NCI-H187 treated with DMSO at 0.1 percent for 48 hours (cell line): ENCODE measurements around the gene TACR1.
"Not testable (repeated sequence)": the region's sequence is repeated elsewhere in the genome, so short reads cannot be mapped to it uniquely, and the experiment has no call there.

Experiments used
- DNase-seq: peaks from one replicate; lab custom pipeline; 2025; lab: John Stamatoyannopoulos, UW

Gene TACR1

DNA sequence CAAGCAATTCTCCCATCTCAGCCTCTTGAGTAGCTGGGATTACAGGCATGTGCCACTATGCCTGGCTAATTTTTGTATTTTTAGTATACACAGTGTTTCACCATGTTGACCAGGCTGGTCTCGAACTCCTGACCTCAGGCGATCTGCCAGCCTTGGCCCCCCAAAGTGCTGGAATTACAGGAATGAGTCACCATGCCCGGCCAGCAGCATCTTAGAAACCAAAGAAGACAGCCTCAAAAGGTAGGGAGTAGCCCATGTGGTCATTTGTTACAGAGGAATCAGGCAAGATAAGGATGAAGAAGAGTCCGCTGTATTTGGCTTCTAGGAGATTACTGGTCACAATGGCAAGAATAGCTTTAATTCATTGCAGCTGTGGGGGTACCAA lies 53.1 kb downstream of the TACR1 start:
- not testable (repeated sequence) for DNase-seq

DNA sequence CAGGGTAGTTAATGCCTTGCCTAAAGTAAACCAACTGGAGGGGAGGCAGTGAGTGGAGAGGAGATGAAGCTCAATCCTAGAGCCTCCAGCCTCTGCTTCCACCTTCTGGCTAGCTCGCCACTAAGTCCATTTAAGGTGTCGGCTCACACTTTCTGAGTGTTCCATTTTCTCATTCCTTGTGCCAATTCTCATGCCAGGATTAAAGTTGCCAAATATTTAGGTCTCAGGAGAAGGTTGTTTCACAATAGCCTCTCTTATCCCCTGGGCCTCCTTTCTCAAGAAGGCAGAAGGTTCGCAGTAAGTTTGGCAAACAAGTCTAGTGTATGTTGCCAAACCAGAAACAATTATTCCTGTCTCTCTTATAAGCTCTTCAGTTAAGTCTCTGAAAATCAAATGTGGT lies 57.2 kb downstream of the TACR1 start:
- DNase-seq = no peak

DNA sequence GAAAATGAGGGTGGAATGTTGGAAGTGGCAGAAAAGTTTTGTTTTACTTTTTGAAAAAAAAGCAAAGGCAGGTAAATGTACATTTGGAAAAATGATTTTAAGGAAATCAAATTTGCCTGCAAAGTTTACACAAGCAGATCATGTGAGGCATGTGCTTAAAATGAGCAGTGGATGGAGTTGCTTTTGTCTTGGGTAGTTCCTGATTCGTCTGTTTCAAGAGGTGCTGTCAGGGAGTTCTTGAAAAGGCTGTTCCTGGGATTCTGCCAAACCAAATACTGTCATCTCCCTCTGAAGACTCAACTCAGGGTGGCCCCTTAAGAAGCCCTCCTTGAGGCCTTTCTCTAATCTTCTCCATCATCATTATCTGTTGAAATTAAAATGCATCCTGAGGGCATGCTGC lies 59.0 kb downstream of the TACR1 start:
- DNase-seq = no peak

DNA sequence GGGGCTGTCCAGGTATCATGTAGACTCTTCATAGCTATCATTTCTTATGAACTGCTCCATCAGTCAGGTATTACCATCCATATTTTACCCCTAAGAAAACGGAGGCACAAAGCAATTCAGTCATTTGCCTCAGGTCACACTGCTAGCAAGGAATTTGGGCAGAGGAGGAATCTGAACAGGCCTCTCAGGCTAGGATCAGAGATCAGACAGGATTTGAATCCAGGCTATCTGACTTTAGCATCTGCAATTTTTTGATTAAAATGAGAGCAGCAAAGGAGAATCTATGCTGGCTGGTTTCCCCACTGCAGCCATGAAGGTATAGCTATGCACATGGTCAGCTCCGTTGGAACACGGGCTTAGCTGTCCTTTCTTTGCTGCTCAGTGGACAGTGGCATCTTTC lies 60.1 kb downstream of the TACR1 start:
- DNase-seq = no peak

DNA sequence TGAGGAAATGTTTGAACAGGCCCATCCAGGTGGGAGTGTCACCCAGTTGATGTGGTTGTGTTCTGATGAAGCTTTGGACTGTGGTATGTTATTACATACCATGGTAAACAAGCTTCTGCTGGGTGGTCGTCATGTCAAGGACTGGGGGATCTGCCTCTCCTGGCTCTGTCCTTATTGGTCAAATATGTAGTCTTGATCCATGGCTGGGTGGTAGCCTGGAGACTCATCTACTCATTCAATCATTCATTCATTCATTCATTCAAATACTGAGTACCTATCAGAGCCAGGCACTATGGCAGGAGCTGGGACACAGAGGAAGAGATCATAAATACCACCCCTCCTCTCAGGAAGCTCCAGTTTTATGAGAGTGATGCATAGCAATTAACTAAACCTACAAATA lies 60.8 kb downstream of the TACR1 start:
- no peak for DNase-seq

DNA sequence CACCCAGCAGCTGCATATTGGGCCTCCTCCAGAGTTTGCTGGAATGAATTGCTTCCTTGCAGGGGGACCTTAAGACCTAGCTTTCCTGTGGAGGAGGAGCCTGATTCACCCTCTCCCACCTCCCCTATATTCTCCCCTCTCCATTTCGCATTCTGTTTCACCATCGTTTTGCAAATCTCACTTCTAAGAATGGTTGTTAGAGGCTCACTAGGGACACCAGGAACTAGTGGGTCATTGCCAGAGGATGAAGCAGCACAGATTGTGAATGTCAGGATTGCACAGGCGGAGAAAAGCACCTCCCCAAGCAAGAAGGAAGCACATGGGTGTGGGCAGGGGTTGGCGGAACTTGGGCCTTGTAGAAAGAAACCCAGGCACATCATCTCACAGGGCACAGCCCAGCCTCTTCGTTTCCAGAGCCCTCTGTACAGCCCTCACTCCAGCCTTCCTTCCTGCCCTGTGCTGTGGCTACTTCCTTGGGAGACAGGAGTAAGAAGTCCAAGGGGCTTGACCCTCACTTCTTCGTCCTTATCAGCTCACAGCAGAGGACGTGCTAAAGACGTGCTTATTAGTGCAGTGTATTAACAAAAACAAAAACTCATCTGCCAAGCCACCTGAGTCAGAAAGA lies 63.4 kb downstream of the TACR1 start:
- DNase-seq = no peak

DNA sequence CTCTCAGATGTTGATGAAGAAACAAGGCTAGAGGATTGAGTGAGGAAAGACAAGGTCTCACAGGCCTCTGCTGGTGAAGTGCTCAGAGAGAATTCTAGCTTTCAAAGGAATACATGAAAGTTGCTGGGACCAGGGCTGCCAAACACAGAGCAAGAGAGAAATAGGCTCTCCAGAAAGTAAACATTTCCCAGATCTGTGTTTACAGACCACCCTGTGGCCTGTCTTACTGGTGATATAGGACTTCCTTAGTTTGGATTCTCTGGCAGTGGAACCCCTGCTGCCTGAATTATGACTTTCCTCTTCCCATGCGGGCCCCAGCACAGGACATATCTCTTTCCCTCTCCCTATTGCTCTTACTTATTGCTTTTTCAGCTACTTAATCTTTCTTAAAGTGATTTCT lies 64.5 kb downstream of the TACR1 start:
- DNase-seq = no peak

DNA sequence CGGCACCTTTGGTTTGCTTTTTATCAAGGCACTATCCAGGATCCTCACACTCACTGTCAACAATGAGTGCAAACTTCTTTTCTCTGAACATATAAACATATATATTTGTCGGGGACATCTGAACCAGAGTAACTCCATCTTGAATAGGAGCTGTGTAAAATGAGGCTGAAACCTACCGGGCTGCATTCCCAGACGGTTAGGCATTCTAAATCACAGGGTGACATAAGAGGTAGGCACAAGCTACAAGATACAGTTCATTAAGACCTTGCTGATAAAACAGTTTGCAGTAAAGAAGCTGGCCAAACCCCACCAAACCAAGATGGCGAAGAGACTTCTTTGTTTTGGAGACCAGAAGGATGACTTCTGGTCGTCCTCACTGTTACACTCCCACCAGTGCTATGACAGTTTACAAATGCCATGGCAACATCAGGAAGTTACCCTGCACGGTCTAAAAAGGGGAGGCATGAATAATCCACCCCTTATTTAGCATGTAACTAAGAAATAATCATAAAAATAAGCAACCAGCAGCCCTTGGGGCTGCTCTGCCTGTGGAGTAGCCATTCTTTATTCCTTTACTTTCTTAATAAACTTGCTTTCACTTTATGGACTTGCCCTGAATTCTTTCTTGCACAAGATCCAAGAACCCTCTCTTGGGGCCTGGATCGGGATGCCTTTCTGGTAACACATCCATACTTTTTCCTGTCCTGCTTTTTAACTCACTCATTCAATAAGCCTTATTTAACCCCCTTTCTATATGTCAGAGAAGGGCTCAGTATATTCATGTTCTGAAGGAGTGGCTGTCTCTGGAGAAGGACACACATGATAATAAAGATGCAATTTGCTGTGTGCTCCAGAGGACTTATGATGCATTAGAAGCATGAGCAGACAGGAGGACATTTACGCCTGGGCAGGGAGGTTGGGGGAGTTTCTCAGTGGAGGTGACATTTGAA lies 65.4 kb downstream of the TACR1 start:
- DNase-seq = no peak

DNA sequence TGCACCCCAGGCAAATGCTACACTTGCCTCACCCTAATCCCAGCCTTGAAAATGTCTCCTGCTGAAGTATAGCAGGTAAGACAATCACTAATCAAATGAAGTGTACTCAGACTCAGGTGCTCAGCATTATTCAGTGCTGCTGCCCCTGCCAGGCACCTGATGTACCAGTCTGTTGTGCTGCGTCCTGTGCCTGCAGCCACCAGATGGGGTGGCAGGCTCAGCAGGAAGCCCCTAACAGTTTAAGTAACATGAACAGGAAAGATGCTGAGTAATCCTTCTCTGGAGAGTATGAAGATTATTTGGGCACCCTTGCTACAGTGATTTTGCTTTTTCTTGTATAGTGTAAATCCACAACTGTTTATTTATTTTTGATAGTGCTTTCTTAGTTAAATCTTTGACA lies 69.1 kb downstream of the TACR1 start:
- DNase-seq = no peak

DNA sequence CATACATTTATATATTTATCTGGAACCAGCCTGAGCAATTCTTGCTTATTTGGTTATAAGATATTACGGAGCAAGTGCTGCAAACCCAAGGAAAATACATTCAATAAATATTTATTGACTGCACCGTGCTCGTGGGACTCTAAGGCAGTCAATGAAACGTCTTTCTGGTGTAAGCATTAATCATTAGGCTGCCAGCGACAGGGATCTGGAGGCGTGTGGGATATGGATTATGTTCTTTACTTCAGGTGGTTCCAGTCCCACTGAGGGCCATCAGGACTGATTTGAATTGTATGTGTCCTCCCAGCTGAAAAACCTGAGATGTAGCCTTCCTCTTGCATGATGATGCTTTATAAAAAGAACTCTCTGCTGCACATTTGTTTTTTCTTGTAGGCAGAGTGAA lies 75.4 kb downstream of the TACR1 start:
- no peak for DNase-seq

DNA sequence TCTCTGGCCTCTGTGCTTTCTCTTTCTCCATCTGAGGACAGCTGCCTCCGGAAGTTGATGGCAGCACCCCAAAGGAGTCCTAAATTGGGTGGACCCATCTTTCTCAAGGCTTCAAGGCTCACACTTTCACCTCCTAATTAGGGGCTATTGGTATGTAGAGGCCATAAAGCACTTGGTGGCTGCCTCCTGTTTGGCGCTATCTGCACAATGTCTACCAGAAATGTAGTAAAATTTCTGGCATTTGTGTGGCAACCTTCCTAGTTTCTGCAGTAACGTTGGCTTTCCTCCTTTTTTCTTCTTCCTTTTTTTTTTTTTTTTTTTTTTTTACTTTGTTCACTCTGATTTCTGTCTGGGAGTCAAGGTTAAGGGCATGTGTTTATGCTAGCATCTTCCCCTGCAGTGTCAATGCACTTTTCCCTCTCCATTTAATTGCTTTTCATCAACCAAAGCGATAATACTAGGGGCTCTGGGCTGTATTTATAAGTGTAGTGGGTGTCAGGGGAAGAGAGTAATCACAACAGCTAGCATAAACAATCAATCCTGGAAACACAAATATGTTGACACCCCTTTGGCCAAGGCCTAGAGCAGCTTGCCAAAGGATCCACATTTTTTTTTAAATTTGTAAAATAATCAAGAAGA lies 86.0 kb downstream of the TACR1 start:
- DNase-seq = no peak

DNA sequence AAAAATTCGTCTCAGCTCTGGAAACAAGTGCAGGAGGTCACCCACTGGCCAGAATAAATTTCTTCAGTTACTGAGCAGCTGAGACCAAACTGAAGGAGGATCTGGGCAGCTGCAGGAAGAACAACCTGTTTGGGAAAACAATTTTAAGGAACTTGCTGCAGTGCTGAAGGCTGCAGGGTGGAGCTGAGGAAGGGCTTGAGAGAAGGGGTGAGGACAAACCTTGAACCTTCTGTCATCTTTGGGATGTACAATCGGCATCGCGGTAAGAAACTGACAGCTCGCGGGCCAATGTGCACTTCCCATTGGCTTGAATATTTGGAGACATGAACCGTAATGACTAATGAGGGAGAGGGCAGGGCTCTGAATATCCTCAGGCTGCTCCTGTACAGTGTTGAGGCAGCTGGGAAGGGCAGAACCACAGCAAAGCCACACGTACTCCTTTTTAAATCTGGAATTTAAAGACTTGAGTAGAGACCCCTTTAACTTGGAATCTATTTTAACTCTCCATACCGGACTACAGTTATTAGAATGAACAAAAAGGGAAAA lies 90.3 kb downstream of the TACR1 start:
- DNase-seq = no peak

DNA sequence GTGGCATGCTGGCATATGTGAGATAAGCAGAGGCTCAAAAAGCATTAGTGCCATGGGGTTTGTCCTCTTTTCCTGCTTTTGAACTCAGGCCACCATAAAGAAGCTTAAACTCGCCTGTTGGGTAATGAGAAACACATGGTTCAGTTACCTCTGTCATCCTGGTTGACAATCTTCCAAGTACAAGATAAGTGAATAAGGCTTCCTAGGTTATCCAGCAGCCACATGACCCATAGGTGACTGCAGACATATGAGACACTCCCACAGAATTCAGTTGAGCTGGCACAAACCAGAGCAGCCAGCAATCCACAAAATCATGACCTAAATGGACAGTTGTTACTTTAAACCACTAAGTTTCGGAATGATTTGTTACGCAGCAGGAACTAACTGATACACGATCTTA lies 97.3 kb downstream of the TACR1 start:
- no peak for DNase-seq

DNA sequence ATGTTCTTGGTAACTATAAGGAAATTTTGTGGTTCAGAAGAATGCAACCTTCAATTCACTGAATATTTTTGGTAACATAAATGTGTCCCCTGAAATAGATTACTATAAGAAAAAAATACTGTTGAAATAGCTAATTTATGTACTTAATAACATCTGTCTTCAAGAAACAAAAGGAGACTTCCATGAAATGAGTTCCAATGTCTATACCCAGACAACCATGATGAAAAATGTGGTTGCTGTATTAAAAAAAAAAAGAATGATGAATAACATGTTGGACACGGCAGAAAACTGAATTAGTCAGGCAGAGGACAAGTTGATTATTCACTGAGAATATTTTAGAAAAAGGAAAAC lies 98.5 kb downstream of the TACR1 start:
- DNase-seq = no peak

DNA sequence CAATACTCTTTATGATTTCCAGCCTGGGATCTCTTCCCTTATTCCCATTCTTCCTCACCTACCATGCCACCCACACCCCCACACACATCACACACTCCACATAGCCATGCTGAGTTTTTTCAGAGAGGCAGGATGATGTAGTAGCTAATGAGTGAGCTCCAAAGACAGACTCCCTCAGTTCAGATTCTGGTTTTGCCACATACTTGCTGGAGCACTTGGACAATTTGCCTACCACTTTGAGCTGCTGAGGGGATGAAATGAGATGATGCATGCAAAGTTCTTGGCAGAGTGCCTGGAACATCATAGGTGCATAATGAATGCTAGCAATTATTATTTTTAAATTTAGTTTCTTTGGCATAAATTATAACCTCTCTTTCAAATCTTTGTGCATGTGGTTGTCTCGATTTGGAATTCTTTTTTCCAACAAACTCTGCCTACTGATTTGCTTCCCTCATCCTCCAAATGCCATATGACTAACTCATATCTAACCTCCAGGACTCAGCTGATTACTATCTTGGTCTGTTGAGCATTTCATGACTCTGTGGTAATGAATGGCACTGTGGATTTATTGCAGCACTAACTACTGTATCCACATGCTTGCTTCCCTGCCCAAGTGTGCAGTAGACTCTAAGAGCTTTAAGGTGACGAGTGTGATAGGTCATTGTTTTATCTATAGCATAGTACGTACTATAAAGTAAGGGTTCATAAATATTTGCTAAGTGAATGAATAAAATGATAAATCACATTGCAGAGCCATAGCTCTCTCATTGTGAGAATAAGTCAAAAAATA lies 99.1 kb downstream of the TACR1 start:
- DNase-seq = peak; percentile 18

DNA sequence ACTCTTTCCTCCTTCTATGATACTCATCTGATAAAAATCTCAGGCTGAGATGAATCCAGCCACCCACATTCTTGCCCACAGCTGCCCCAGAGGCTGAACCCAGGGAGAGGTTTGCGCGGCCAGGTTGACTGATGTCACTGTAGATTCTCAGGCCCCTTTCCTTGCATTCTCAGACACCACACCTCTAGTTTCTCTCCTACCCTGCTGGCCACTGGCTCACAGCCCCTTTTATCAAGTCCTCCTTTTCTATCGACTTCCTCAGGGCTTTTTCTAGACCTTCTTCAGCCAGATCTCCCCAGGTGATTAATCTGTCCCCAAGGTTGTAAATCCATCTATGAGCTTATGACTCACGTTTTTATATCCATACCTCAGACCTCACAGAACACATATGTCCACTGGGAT lies 99.8 kb downstream of the TACR1 start:
- DNase-seq = no peak

DNA sequence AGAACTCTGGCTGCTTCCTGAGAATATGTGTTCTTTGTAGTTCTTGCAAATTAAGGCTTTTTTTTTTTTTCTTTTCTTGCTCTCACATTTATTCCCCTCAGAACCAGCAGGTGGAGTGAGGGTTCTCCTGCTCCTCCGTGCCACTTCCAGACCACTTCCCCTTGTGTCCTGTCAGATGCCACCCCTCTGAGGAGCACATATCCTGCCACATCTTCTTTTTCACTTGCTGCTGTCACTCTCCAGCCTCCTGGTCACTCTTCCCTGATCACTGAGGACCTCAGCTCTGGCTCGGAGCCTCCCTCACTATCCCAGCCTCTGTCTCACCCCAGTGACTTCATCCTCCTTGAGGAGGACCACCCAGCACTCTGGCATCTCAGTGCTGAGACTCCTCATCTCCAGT lies 100.5 kb downstream of the TACR1 start:
- no peak for DNase-seq

DNA sequence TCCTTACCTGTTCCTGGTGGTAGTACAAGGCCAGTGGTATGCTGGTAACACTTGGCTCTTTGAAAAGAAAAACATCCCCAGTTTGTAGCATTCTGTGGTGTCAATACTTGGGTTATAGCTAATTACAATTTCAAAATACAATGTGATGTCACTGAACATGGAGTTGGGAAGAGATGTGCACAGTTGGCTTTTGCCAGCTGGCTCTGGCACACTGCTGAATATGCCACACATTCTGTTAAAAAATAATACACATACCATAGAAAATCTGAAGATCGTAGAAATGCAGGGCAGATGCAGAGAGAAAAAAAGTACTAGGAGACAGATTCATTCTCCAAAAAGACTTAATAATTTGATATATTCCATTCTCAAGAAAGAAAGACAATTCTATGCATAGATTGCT lies 101.5 kb downstream of the TACR1 start:
- DNase-seq = no peak

DNA sequence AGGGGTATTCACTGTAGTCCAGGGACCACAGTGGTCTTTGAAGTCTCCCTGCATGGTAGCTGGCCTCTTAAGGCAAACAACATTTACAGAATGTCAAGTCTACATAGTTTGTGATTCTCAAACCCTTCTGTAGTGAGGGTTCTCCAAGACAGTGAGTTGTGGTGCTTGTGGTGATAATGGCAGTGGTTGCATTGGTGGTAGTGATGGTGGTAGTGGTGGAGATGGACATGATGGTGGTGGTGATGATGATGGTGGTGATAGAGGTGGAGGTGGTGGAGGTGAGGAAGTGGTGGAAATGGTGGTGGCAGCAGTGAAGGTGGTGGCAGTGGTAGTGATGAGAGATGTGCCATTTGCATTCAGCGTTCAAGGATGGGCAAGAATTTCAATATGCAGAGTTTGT lies 104.9 kb downstream of the TACR1 start:
- DNase-seq = no peak

DNA sequence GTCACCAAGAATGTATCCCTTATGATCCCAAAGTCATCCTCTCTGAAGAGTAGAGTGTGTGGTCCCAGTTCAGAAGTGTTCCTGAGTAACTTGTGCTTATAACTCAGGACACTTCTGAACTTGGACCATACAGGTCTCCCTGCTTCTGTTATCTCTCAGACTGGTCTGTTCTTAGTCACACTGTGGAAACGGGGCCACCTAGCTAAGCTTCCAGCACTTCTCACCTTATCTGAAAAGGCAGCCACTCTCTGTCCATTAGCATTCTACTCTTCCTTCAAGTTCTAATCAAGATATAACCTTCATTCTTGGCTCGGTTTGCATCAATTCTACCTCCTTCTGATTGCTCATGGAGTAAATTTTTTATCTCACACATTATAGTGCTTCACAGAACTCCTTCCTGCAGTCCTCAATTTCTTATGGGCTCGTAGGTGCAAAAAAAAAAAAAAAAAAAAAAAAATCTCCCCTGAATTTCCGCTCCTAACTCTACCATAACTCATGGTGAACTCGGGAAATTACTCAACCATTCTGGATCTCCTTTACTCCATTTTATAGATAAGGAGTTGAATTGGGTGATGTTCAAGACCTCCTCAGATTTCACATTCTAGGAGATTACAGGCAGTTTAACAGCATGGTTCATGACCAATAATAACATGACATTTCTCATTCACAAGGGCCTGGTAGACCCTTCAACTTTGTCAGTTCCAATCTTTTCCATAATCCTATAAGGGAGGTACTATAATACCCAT lies 108.4 kb downstream of the TACR1 start:
- no peak for DNase-seq

DNA sequence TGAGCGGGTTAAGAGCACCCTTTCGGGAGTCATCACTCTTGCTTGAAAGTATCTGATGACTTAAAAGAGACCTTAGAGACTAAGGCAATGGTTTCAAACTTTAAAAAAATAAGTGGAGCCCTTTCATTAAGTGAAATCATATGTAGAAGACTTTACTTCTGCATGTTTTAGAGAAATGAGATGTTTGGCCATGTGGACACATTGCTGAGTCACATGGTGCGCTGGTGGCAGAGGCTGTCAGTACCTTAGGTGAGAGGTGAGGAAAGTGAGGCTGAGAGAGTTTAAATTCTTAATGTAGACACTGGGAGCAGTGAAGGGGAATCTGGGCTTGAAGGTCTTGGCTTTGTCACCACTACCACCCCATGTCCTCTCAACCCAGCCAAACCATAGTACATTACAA lies 109.8 kb downstream of the TACR1 start:
- no peak for DNase-seq
